ENCODE results near the gene MICOS13.
"Not testable (repeated sequence)": the region's sequence is repeated elsewhere in the genome, so short reads cannot be mapped to it uniquely, and the experiment has no call there.

Gene MICOS13

DNA sequence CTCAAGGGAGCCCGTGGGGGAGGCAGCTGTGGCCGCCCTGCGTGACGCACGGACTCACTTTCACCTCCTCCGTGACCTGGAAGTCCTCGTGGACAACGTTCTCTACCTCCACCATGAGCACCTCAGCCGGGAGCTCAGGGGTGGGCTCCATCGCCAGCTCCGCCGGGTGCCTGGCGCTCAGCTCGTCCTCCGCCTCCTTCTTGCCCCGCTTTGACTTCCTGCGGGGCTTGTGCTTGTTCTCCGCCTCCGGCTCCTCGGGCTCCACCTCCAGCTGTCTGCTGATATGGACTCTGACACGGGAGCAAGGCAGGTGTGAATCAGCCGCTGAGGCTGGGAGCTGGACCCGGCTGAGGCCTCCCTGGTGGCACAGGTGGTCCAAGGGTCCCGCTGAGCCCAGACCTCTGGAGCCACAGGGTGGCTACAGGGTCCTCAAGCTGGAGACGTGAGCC lies 31.4 kb upstream of the MICOS13 start:
- no peaks in the 10 kb centered on the region for H3K4me1 ChIP-seq (ENCODE audit: insufficient read depth, low read length)
- H3K4me3 ChIP-seq (ENCODE audit: low read depth in 1 of 2, low read length in 2 of 2), result no peak overlapping the region
- no peak overlapping the region for H3K9ac ChIP-seq (ENCODE audit: low read length)
- H3K9me3 ChIP-seq (ENCODE audit: low read length), result no peaks in the 10 kb centered on the region
- H3K36me3 ChIP-seq (ENCODE audit: insufficient read depth, low read length), result peaks cover 31% of the 10 kb centered on the region
- no peak overlapping the region for H3K27ac ChIP-seq (ENCODE audit: low read depth, low read length)
- no peaks in the 10 kb centered on the region for H3K27me3 ChIP-seq (ENCODE audit: control insufficient read depth in 1 of 2, insufficient read depth in 2 of 2, low read length in 2 of 2)

DNA sequence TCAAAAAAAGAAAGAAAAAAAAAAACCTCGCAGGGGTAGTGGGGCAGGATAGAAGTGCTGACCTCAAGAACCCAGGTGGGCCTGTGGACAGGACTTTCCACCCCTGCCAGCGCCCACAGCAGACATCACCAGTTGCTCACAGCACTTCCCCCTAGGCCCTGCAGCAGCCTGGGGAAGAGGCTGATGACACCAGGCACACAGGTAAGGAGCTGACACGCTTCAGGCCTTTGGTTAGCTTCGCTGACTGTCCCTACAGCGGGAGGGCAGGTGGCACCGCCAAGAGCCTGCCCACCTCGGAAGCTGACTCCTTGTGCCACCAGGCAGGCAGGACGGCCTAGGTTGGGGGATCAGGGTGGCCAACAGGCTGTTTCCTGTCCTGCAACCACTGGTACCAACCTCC lies 30.7 kb upstream of the MICOS13 start:
- Histone ChIP-seq H3K4me1 (ENCODE audit: insufficient read depth, low read length) (no peaks in the 10 kb centered on the region), H3K27me3 (ENCODE audit: control insufficient read depth in 1 of 2, insufficient read depth in 2 of 2, low read length in 2 of 2) (no peaks in the 10 kb centered on the region), H3K9me3 (ENCODE audit: low read length) (no peaks in the 10 kb centered on the region), H3K36me3 (ENCODE audit: insufficient read depth, low read length) (peaks cover 31% of the 10 kb centered on the region), H3K27ac (ENCODE audit: low read depth, low read length) (no peak overlapping the region), H3K4me3 (ENCODE audit: low read depth in 1 of 2, low read length in 2 of 2) (no peak overlapping the region), H3K9ac (ENCODE audit: low read length) (no peak overlapping the region)

DNA sequence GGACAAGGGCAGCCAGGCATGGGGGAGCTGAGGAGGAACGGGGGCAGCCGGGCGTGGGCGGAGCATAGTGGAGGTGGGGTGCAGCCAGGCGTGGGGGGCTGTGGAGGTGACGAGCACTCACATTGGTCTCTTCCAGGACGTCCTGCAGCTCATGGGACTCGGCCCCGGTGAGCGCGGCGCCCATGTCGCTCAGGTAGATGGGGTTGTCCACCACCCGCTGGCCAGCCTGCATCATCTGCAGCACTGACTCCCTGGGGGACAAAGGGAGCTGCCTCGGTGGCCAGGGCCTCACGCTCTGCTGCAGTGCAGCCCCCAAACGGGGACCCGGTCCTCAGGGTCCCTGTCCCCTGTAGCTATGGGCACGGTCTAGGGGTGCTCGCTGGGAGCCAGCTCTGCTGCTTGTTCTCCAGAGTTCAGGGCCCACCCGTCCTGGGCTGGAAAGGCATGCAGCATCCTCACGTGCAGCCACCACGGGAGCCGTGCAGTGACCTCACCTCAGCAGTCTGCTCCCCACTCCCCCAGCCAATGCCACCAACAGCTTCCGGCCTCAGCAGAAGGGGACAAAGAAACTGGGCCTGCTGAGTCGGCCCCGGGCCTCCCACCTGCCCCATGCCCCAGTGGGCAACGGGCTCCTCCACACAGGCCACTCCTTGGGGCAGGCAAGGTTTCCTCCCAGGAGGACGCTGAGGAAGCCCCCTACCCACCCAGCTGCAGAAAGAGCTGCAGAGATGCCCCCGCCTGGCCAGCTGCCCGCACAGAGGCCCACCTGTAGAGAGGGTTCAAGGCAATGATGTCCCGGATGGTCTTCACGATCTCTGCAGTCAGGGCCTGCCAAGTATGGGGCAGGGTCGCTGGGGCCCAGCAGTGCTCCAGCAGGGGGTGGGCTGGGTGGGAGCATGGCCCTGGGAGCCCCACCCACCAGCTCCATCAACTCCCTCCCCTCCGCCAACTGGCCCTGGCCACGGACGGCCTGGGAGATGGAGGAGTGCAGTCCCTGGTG lies 27.6 kb upstream of the MICOS13 start:
- Histone ChIP-seq H3K9me3 (ENCODE audit: low read length) (no peaks in the 10 kb centered on the region), H3K27ac (ENCODE audit: low read depth, low read length) (no peak overlapping the region), H3K36me3 (ENCODE audit: insufficient read depth, low read length) (peaks cover 30% of the 10 kb centered on the region), H3K4me3 (ENCODE audit: low read depth in 1 of 2, low read length in 2 of 2) (no peak overlapping the region), H3K9ac (ENCODE audit: low read length) (no peak overlapping the region), H3K27me3 (ENCODE audit: control insufficient read depth in 1 of 2, insufficient read depth in 2 of 2, low read length in 2 of 2) (no peaks in the 10 kb centered on the region), H3K4me1 (ENCODE audit: insufficient read depth, low read length) (no peaks in the 10 kb centered on the region)

DNA sequence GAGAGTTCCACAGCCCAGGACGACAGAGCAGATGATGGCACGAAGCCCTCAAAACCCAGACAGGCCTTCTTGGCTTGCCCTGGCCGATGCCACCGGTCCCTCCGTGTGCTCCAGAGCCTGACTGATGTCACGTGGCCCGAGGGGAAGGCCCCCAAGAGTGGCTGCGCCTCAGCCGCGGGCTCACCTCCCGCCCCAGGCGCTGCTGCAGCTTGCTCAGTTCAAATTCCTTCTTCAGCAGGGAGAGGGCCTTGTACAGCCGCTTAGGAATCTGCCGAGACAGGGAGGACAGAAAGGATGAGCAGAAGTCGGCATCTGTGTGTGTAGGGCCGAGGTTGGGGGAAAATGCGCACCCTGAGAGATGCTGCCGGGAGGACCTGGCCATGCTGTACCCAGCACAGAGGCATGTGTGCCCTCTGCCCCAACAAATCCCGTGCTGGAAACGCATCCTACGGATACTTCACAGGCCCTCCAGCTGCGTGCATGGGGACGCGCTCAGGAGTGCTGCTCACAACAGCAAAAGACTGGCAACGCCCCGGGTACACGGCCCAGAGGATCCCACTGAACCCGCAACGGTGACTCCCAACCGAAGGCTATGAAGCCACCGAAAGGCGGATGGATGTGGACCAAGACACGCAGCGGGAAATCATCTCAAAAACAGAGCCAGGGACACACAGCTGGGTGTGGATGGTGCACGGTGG lies 26.7 kb upstream of the MICOS13 start:
- H3K27ac ChIP-seq (ENCODE audit: low read depth, low read length), result no peak overlapping the region
- H3K27me3 ChIP-seq (ENCODE audit: control insufficient read depth in 1 of 2, insufficient read depth in 2 of 2, low read length in 2 of 2), result no peaks in the 10 kb centered on the region
- H3K9me3 ChIP-seq (ENCODE audit: low read length), result no peaks in the 10 kb centered on the region
- H3K9ac ChIP-seq (ENCODE audit: low read length), result no peak overlapping the region
- no peaks in the 10 kb centered on the region for H3K4me1 ChIP-seq (ENCODE audit: insufficient read depth, low read length)
- H3K36me3 ChIP-seq (ENCODE audit: insufficient read depth, low read length), result peaks cover 24% of the 10 kb centered on the region
- H3K4me3 ChIP-seq (ENCODE audit: low read depth in 1 of 2, low read length in 2 of 2), result no peak overlapping the region

DNA sequence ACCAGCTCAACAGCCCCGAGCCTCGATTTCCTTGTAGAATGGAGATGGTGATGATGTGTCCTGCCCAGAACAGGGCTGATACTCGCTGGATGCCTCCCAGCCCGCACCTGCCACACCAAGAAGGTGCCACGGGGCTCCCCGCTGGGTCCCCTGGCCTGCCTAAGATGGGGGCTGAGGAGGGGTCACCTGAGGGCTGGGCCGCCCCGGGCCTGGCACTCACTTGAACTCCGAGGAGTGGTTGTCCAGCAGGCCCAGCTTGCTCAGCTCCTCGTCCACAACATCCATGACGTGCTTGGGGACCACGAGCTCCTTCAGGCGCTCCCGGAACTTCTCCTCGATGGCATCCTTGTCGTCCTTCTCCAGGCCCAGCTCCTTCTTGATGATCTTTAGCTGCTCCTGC lies 25.2 kb upstream of the MICOS13 start:
- H3K27ac ChIP-seq (ENCODE audit: low read depth, low read length), result no peak overlapping the region
- H3K27me3 ChIP-seq (ENCODE audit: control insufficient read depth in 1 of 2, insufficient read depth in 2 of 2, low read length in 2 of 2), result no peaks in the 10 kb centered on the region
- no peak overlapping the region for H3K9ac ChIP-seq (ENCODE audit: low read length)
- no peaks in the 10 kb centered on the region for H3K9me3 ChIP-seq (ENCODE audit: low read length)
- H3K36me3 ChIP-seq (ENCODE audit: insufficient read depth, low read length), result peaks cover 15% of the 10 kb centered on the region
- H3K4me1 ChIP-seq (ENCODE audit: insufficient read depth, low read length), result no peaks in the 10 kb centered on the region
- no peak overlapping the region for H3K4me3 ChIP-seq (ENCODE audit: low read depth in 1 of 2, low read length in 2 of 2)

DNA sequence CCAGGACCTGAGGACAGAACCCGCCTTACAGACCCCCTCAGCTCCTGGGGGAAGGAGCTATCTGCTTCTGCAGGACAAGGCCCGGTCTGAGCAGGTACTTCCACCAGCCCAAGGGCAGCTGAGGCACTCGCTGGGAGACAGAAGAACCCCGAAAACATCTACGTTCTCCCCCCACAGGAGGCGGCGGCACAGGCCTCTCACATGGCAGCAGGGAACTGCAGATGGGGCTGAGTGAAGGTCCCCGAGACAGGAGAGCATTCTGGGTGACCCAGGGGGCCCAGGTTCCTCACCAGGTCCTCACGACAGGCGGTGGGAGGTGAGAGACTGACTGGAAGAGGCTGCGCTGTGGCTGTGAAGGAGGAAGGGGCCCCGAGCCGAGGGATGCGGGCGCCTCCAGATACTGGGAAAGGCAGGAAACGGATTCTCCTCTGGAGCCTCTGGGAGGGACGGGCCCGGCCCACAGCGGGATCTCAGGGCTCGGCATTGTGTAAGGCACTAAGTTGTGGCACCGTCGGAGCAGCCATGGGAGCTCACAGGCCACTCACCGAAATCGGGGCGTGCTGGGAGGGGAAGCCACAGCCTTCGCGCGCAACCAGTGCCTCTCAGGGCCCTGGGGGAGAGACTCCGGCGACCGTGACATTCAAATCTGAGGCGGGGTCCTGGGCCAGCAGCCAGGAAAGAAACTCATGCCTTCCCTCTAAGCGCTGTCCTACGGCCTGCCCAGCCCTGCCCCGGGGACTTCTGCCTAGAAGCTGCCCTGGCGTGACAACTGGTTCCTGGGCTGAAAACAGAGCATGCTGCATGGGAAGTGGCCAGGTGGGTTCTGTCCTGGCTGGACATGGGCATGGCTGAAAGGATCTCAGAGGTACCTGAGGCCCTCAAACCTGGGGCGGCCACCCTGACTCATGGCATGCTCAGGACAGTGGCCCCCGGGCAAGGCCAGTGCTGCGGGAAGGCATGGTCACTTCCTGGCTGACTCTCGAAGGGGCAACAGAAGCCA lies 23.8 kb upstream of the MICOS13 start:
- no peak overlapping the region for H3K9ac ChIP-seq (ENCODE audit: low read length)
- no peaks in the 10 kb centered on the region for H3K4me1 ChIP-seq (ENCODE audit: insufficient read depth, low read length)
- no peak overlapping the region for H3K27ac ChIP-seq (ENCODE audit: low read depth, low read length)
- no peaks in the 10 kb centered on the region for H3K27me3 ChIP-seq (ENCODE audit: control insufficient read depth in 1 of 2, insufficient read depth in 2 of 2, low read length in 2 of 2)
- no peak overlapping the region for H3K4me3 ChIP-seq (ENCODE audit: low read depth in 1 of 2, low read length in 2 of 2)
- no peaks in the 10 kb centered on the region for H3K9me3 ChIP-seq (ENCODE audit: low read length)
- peaks cover 22% of the 10 kb centered on the region for H3K36me3 ChIP-seq (ENCODE audit: insufficient read depth, low read length)

DNA sequence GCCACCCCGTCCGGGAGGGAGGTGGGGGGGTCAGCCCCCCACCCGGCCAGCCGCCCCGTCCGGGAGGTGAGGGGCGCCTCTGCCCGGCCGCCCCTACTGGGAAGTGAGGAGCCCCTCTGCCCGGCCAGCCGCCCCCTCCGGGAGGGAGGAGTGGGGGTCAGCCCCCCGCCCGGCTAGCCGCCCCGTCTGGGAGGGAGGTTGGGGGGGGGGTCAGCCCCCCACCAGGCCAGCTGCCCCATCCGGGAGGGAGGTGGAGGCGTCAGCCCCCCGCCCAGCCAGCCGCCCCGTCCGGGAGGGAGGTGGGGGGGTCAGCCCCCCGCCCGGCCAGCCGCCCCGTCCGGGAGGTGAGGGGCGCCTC lies 21.7 kb upstream of the MICOS13 start:
- H3K4me3 ChIP-seq (ENCODE audit: low read depth in 1 of 2, low read length in 2 of 2); H3K9ac ChIP-seq (ENCODE audit: low read length); H3K27me3 ChIP-seq (ENCODE audit: control insufficient read depth in 1 of 2, insufficient read depth in 2 of 2, low read length in 2 of 2); H3K9me3 ChIP-seq (ENCODE audit: low read length); H3K27ac ChIP-seq (ENCODE audit: low read depth, low read length); H3K4me1 ChIP-seq (ENCODE audit: insufficient read depth, low read length): not testable (repeated sequence)
- peaks cover 34% of the 10 kb centered on the region for H3K36me3 ChIP-seq (ENCODE audit: insufficient read depth, low read length)

DNA sequence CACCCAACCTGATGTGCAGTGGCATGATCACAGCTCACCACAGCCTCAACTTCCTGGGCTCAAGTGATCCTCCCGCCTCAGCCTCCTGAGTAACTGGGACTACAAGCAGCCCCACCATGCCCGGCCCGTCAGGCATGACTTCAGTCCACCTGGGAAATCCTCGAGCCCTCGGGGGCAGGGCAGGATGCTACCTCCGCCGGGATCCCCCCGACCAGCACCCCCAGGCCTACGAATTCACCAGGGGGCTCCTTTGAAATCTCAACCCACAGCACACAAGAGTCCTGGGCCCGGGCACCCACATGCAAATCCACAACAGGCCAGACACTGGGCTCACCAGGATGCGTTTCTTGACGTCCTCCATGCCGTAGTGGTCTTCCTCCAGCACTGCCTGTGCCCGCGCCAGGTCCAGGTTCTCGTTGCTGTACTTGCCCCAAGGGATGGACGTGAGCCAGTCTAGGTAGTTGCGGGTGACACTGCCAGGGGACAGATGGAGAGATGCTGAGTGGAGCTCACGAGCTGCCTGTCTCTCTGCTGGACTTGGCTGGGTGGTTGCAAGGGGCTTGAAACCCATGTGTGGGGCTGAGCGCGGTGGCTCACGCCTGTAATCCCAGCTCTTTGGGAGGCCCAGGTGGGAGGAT lies 20.3 kb upstream of the MICOS13 start:
- Histone ChIP-seq H3K27ac (ENCODE audit: low read depth, low read length) (no peak overlapping the region), H3K36me3 (ENCODE audit: insufficient read depth, low read length) (peaks cover 47% of the 10 kb centered on the region), H3K4me3 (ENCODE audit: low read depth in 1 of 2, low read length in 2 of 2) (no peak overlapping the region), H3K27me3 (ENCODE audit: control insufficient read depth in 1 of 2, insufficient read depth in 2 of 2, low read length in 2 of 2) (no peaks in the 10 kb centered on the region), H3K9me3 (ENCODE audit: low read length) (no peaks in the 10 kb centered on the region), H3K9ac (ENCODE audit: low read length) (no peak overlapping the region), H3K4me1 (ENCODE audit: insufficient read depth, low read length) (no peaks in the 10 kb centered on the region)

DNA sequence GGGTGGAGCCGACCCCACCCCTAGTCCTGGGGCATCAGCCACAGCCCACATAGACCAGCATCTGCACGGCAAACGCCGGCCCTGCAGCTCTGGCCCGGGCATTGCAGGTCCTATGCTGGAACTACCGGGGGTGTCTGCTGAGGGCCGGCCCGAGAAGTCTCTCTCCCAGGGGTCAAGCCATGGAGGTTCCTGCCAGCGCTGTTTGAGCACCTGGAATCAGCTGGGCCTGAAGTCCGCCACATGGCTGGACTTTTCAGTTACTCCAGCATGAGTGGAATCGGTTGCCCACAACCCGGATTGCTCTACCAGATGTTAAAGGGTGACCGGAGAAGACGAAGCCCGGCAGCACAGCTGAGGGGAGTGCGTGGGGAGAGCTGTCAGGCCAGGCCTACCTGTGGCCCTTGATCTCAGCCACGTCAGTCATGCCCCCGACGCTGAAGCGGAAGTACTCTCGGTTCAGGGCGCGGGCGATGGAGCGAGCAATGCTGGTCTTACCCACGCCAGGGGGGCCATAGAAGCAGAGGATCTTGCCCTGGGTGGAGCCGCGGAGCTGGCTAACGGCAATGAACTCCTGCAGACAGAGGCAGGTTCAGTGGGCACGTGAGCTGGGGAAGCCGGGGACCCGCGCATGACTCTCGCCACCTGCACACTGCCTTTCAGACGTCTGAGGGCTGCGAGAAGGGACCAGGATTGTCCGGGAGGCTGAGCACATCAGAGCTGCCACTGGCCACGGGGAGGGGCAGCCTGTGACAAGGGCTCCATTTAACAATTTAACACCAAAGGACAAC lies 18.5 kb upstream of the MICOS13 start:
- peaks cover 60% of the 10 kb centered on the region for H3K36me3 ChIP-seq (ENCODE audit: insufficient read depth, low read length)
- H3K27me3 ChIP-seq (ENCODE audit: control insufficient read depth in 1 of 2, insufficient read depth in 2 of 2, low read length in 2 of 2), result no peaks in the 10 kb centered on the region
- H3K9ac ChIP-seq (ENCODE audit: low read length), result no peak overlapping the region
- H3K4me1 ChIP-seq (ENCODE audit: insufficient read depth, low read length), result no peaks in the 10 kb centered on the region
- H3K4me3 ChIP-seq (ENCODE audit: low read depth in 1 of 2, low read length in 2 of 2), result no peak overlapping the region
- no peaks in the 10 kb centered on the region for H3K9me3 ChIP-seq (ENCODE audit: low read length)
- no peak overlapping the region for H3K27ac ChIP-seq (ENCODE audit: low read depth, low read length)

DNA sequence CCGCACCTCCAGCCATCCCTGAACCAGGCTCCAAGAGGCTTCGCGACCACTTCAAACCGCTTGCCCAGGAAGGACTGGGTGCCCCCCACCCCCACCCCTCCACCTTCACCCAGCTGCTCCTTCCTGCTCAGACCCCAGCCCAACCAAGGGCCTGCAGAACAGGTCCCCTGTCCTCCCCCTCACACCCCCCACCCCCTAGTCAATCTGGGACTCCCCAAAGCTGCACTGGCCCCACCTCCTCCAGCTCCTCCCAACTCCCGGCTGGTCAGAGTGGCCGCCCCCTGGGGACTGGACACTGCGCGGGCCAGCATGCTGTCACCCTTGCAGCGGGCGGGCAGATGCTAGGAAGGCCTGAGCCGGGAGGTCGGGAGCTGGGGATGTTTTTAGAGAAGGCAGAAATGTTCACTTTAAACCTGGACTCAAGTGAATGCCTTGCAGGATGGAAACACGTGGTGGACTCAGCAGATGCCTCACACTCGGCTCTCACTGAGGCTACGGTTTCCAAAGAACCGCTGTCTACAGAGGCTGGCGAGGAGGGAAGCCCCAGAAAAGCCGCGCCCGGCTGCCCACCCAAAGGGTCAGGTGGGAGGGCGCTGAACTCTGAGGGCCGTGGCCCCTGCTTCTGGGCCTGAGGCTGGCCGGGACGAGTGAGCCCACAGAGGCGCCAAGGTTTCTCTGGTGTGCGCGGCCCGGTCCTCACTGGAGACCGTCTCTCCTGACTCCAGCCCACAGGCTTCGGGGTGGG lies 17.7 kb upstream of the MICOS13 start:
- peaks cover 60% of the 10 kb centered on the region for H3K36me3 ChIP-seq (ENCODE audit: insufficient read depth, low read length)
- no peak overlapping the region for H3K4me3 ChIP-seq (ENCODE audit: low read depth in 1 of 2, low read length in 2 of 2)
- H3K9ac ChIP-seq (ENCODE audit: low read length), result no peak overlapping the region
- H3K9me3 ChIP-seq (ENCODE audit: low read length), result no peaks in the 10 kb centered on the region
- no peaks in the 10 kb centered on the region for H3K4me1 ChIP-seq (ENCODE audit: insufficient read depth, low read length)
- no peaks in the 10 kb centered on the region for H3K27me3 ChIP-seq (ENCODE audit: control insufficient read depth in 1 of 2, insufficient read depth in 2 of 2, low read length in 2 of 2)
- H3K27ac ChIP-seq (ENCODE audit: low read depth, low read length), result no peak overlapping the region

Measured in muscle layer of colon (tissue), 2 donors.